Endothelial cell of umbilical vein (primary cell): ENCODE results near the gene GPD1. TPM values are rescaled to one million over a fixed set of nuclear protein-coding genes. Genes with fewer than 3 reads are reported as not detected.

Experiments
- BruUV-seq: library from RNA; stranded (reverse); fragments of 400-500 nt; replicated peaks from 2 replicates; lab custom pipeline; 2021; lab: Mats Ljungman, UMichigan
- CTCF ChIA-PET: fragments of 300-600, 350-600 bp; sonication (Branson Sonifier 250); formaldehyde crosslinking; loops from one replicate; lab custom pipeline; 2021; ENCODE audit warnings: antibody characterized with exemption, inconsistent platforms; lab: Charles Lee
- POLR2A ChIA-PET: fragments of 300-600, 350-600 bp; sonication (Branson Sonifier 250); formaldehyde crosslinking; loops from one replicate; lab custom pipeline; 2021; ENCODE audit warnings: antibody characterized with exemption, inconsistent platforms; lab: Charles Lee
- DNase-seq: peaks from one replicate; pipeline ENCODE4 v3.0.0-alpha.2; 2011; ENCODE audit warnings: low read depth, low spot score
- FAIRE-seq: peaks from 2 replicates; lab custom pipeline; 2011; peaks lifted over from hg19 to GRCh38; lab: Jason Lieb, UNC
- H2AFZ ChIP-seq: 2 replicates; pipeline ENCODE4 v1.6.0; 2012; ENCODE audit warnings: low read depth, low read length, control low read depth, inconsistent platforms
- H3K27ac ChIP-seq: 2 replicates; pipeline ENCODE4 v1.5.1; 2011; ENCODE audit warnings: low read depth, mild to moderate bottlenecking, control low read depth, low read length, moderate library complexity; ENCODE audit not compliant: insufficient read depth
- H3K27me3 ChIP-seq, 2 experiments: 2 replicates each; pipeline versions ENCODE4 v1.6.0 to v1.6.1; 2011; ENCODE audit warnings: low read length in 2 of 2, mixed read lengths in 1 of 2; ENCODE audit not compliant: control insufficient read depth in 2 of 2, insufficient read depth in 2 of 2
- H3K36me3 ChIP-seq, 2 experiments: 2 replicates in 1 of 2; 3 replicates in 1 of 2; pipeline ENCODE4 v1.5.1; 2011; ENCODE audit warnings: low read length in 2 of 2, mild to moderate bottlenecking in 1 of 2, moderate library complexity in 1 of 2; ENCODE audit not compliant: control insufficient read depth in 2 of 2, insufficient read depth in 2 of 2; ENCODE audit errors: extremely low read depth in 1 of 2
- H3K4me1 ChIP-seq: 3 replicates; pipeline ENCODE4 v1.5.1; 2011; ENCODE audit warnings: mild to moderate bottlenecking, low read length; ENCODE audit not compliant: control insufficient read depth, insufficient read depth; ENCODE audit errors: extremely low read depth
- H3K4me2 ChIP-seq: 2 replicates; pipeline ENCODE4 v1.6.1; 2011; ENCODE audit warnings: low read length, control low read depth, mixed read lengths; ENCODE audit not compliant: insufficient read depth
- H3K4me3 ChIP-seq, 3 experiments: fragments of 200-600 bp in 1 of 3; sonication (generic), shearing (Covaris generic) in 1 of 3; replicated peaks in 1 of 3; 2 replicates each; pipeline ENCODE4 v1.5.1; 2011 to 2016; ENCODE audit warnings: control low read depth in 3 of 3, low read length in 3 of 3, mild to moderate bottlenecking in 2 of 3, inconsistent platforms in 1 of 3, low read depth in 1 of 3, moderate library complexity in 1 of 3; ENCODE audit not compliant: insufficient read depth in 1 of 3
- H3K79me2 ChIP-seq: 2 replicates; pipeline ENCODE4 v1.6.0; 2012; ENCODE audit warnings: low read length, inconsistent platforms; ENCODE audit not compliant: control insufficient read depth, insufficient read depth
- H3K9ac ChIP-seq: replicated peaks from 2 replicates; pipeline ENCODE3; 2011; ENCODE audit warnings: low read length, control low read depth; ENCODE audit not compliant: insufficient read depth; ENCODE audit errors: extremely low read depth
- H3K9me1 ChIP-seq: replicated peaks from 3 replicates; pipeline ENCODE4 v1.6.0; 2011; ENCODE audit warnings: mild to moderate bottlenecking, low read length; ENCODE audit not compliant: control insufficient read depth, insufficient read depth; ENCODE audit errors: extremely low read depth
- H3K9me3 ChIP-seq: replicated peaks from 2 replicates; pipeline ENCODE4 v1.5.1; 2012; ENCODE audit warnings: low read length, inconsistent platforms; ENCODE audit not compliant: control insufficient read depth, insufficient read depth
- H4K20me1 ChIP-seq: replicated peaks from 2 replicates; pipeline ENCODE3; 2011; ENCODE audit warnings: mild to moderate bottlenecking, low read length; ENCODE audit not compliant: control insufficient read depth, insufficient read depth; ENCODE audit errors: extremely low read depth
- EZH2 ChIP-seq: IDR thresholded peaks from 2 replicates; pipeline ENCODE4 v1.6.1; 2012; ENCODE audit warnings: borderline replicate concordance, low read depth, mild to moderate bottlenecking, moderate library complexity, low read length, inconsistent platforms; ENCODE audit not compliant: severe bottlenecking
- FOS ChIP-seq: IDR thresholded peaks from 2 replicates; pipeline ENCODE4 v1.6.1; 2011; ENCODE audit warnings: mild to moderate bottlenecking, low read length, moderate library complexity, borderline replicate concordance; ENCODE audit not compliant: insufficient read depth
- GATA2 ChIP-seq: IDR thresholded peaks from 2 replicates; pipeline ENCODE4 v1.7.0; 2011; ENCODE audit warnings: low read depth, mild to moderate bottlenecking, moderate library complexity, mixed read lengths, low read length; ENCODE audit not compliant: insufficient read length, insufficient read depth
- JUN ChIP-seq: IDR thresholded peaks from 2 replicates; pipeline ENCODE4 v1.6.1; 2011; ENCODE audit warnings: borderline replicate concordance, low read depth; ENCODE audit not compliant: insufficient read length, insufficient read depth
- MYC ChIP-seq: IDR thresholded peaks from one replicate; pipeline ENCODE4 v1.6.1; 2011; ENCODE audit warnings: mild to moderate bottlenecking, low read depth, low read length
- POLR2A ChIP-seq: IDR thresholded peaks from 2 replicates; pipeline ENCODE4 v1.6.1; 2012; ENCODE audit warnings: low read depth, mild to moderate bottlenecking, control low read depth, low read length
- POLR2AphosphoS5 ChIP-seq: IDR thresholded peaks from 2 replicates; pipeline ENCODE4 v1.6.1; 2012; ENCODE audit warnings: low read depth, mild to moderate bottlenecking, control low read depth, low read length, moderate library complexity; ENCODE audit not compliant: insufficient read depth
- dilution Hi-C: fragments of 300-500 bp; cut with MboI; formaldehyde crosslinking; loops from one replicate; pipeline ENCODE4 v1.15.0; 2019; ENCODE audit warnings: low sequenced_read_pairs; ENCODE audit not compliant: extremely low pct_ligation_motif_present
- intact Hi-C: fragments of 100-400 bp; cut with micrococcal nuclease; formaldehyde crosslinking; loops from one replicate; pipeline ENCODE4 v1.10.0; 2022
- polyA plus RNA-seq, 4 experiments: library from polyadenylated mRNA; depleted of rRNA in 3 of 4; stranded (reverse) in 3 of 4; unstranded in 1 of 4; fragments of >200 nt; gene quantifications; 2 replicates each; pipeline versions ENCODE4 v1.2.1 to v1.2.3, GENCODE V29; 2011 to 2012; ENCODE audit warnings: missing spikeins in 1 of 4
- total RNA-seq: library from RNA; stranded (reverse); gene quantifications from 2 replicates; pipeline ENCODE4 v1.2.3, GENCODE V29; 2021
- TF ChIP-seq, protein P1 (sequence below), 2 donors: IDR thresholded peaks; 1 replicate in 1 of 2; 2 replicates in 1 of 2; pipeline ENCODE4 v1.5.1; 2011; ENCODE audit warnings: low read length in 2 of 2, mild to moderate bottlenecking in 2 of 2, moderate library complexity in 2 of 2, control low read depth in 1 of 2, inconsistent platforms in 1 of 2, low read depth in 1 of 2; ENCODE audit not compliant: insufficient read depth in 1 of 2; ENCODE audit errors: extremely low read depth in 1 of 2
- TF ChIP-seq, protein P2 (sequence below): IDR thresholded peaks from 2 replicates; pipeline ENCODE4 v1.6.1; 2011; ENCODE audit not compliant: insufficient read depth, insufficient read length

Gene GPD1
- total and polyA plus RNA-seq, 2 donors (not counting 3 experiments of a cell fraction or from before 2014, with no cell fraction given) = 0.07 TPM; not detected in 1

DNA sequence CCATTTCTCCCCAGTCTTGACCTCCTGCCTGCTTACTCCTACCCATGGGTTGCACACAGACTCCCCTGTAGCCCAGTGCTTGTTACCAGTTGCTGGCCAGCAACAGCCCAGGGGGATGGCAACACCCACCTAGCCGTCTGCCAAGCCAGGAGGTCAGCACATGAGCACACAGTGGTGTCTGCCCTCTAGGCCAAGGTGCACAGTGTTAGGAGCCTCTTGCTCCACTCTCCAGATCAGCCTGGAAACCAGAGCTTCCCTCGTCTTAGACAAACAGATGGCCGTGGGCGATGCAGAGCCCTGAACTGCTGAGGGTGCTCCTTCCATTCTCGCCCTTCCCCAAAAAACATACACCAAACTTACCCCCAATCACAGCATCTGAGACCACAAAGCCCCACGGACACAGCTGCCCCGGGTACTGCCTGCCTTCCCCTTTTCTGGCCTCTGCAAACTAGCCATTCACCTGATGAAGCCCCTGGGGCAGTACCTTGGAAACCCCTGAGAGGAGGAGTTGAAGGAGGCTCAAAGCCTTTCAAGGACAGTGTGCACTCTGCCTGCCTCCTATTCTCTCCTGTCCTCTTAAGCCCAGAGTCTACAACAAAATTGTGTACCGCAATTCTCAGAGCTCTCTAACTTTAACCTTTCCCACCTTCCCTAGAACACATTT is 1.0 kb upstream of the GPD1 start:
- POLR2A ChIA-PET = interaction anchor here (1.2 kb wide), 1 partner anchor 9 kb away, joined by 4 read pairs; no protein-coding TSS in a partner anchor
- dilution Hi-C loops (no loop called here), intact Hi-C loops (no loop called here)
- no peak overlapping the region for H3K4me3 ChIP-seq
- FAIRE-seq (no peak), DNase-seq (no peak)
- H3K9me1 ChIP-seq = no peaks in the 10 kb centered on the region
- no peaks in the 10 kb centered on the region for H3K79me2 ChIP-seq
- H3K4me2 ChIP-seq = no peak overlapping the region
- TF ChIP-seq EZH2 = no peak
- no peak for TF ChIP-seq JUN
- no peak for TF ChIP-seq MYC
- no peak for TF ChIP-seq POLR2A
- TF ChIP-seq, protein P1, sequence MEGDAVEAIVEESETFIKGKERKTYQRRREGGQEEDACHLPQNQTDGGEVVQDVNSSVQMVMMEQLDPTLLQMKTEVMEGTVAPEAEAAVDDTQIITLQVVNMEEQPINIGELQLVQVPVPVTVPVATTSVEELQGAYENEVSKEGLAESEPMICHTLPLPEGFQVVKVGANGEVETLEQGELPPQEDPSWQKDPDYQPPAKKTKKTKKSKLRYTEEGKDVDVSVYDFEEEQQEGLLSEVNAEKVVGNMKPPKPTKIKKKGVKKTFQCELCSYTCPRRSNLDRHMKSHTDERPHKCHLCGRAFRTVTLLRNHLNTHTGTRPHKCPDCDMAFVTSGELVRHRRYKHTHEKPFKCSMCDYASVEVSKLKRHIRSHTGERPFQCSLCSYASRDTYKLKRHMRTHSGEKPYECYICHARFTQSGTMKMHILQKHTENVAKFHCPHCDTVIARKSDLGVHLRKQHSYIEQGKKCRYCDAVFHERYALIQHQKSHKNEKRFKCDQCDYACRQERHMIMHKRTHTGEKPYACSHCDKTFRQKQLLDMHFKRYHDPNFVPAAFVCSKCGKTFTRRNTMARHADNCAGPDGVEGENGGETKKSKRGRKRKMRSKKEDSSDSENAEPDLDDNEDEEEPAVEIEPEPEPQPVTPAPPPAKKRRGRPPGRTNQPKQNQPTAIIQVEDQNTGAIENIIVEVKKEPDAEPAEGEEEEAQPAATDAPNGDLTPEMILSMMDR (IDR thresholded peaks at IDR 0.05; ENCODE audit: extremely low read depth in 1 of 2, insufficient read depth in 1 of 2, low read depth in 1 of 2, low read length in 2 of 2) = no peak
- TF ChIP-seq, protein P2, sequence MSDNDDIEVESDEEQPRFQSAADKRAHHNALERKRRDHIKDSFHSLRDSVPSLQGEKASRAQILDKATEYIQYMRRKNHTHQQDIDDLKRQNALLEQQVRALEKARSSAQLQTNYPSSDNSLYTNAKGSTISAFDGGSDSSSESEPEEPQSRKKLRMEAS = no peak
- no peak for TF ChIP-seq POLR2AphosphoS5
- no peak for TF ChIP-seq GATA2
- TF ChIP-seq FOS = no peak
- H3K27me3 ChIP-seq = no peaks in the 10 kb centered on the region
- no peaks in the 10 kb centered on the region for H4K20me1 ChIP-seq
- no TSS peak for BruUV-seq
- CTCF ChIA-PET = interaction anchor here (0.8 to 6.4 kb wide), 8 partner anchors 8 to 212 kb away, joined by 3 to 80 read pairs (median 8); partner anchors contain the start of genes COX14 and SMARCD1
- no peak overlapping the region for H3K9ac ChIP-seq
- no peaks in the 10 kb centered on the region for H3K4me1 ChIP-seq
- no peak overlapping the region for H3K27ac ChIP-seq
- H3K9me3 ChIP-seq = no peaks in the 10 kb centered on the region
- no peak overlapping the region for H2AFZ ChIP-seq
- H3K36me3 ChIP-seq = peaks cover 6 to 25% of the 10 kb centered on the region in 2 experiments
